CD4-positive, alpha-beta T cell treated with Interferon gamma for 1 hour (primary cell): ENCODE data around the gene PLP2.
"Not testable (repeated sequence)": the region's sequence is repeated elsewhere in the genome, so short reads cannot be mapped to it uniquely, and the experiment has no call there.

Experiments used
- DNase-seq: peaks from one replicate; pipeline ENCODE4 v3.0.0-alpha.2; 2020

Gene PLP2

GRCh38 chrX:49171752-49172279 is at the start of gene PLP2:
Gene PLP2, plus strand, starts transcription at chrX:49171898. Its CDS starts 103 bp downstream, at chrX:49172001.
- peak; percentile 68 for DNase-seq

GRCh38 chrX:49122499-49122898 is 49.2 kb upstream of the PLP2 start:
- no peak for DNase-seq

- not testable (repeated sequence) for DNase-seq
Measured at GRCh38 chrX:49127742-49128258, 43.9 kb upstream of the PLP2 start.

GRCh38 chrX:49129427-49129826 is 42.3 kb upstream of the PLP2 start:
- peak; percentile 13 for DNase-seq

- DNase-seq, result not testable (repeated sequence)
Measured at GRCh38 chrX:49132275-49132674, 39.4 kb upstream of the PLP2 start.

GRCh38 chrX:49133759-49134158 is 37.9 kb upstream of the PLP2 start:
- no peak for DNase-seq

- DNase-seq, result no peak
Measured at GRCh38 chrX:49137492-49137891, 34.2 kb upstream of the PLP2 start.

- no peak for DNase-seq
Measured at GRCh38 chrX:49139713-49140112, 32.0 kb upstream of the PLP2 start.

GRCh38 chrX:49142264-49142663 is 29.4 kb upstream of the PLP2 start:
- DNase-seq, result not testable (repeated sequence)

- not testable (repeated sequence) for DNase-seq
Measured at GRCh38 chrX:49143154-49143553, 28.5 kb upstream of the PLP2 start.

- DNase-seq, result no peak
Measured at GRCh38 chrX:49147282-49147681, 24.4 kb upstream of the PLP2 start.

GRCh38 chrX:49147936-49148335 is 23.8 kb upstream of the PLP2 start:
- no peak for DNase-seq

- DNase-seq, result not testable (repeated sequence)
Measured at GRCh38 chrX:49148390-49149100, 23.2 kb upstream of the PLP2 start.

- DNase-seq, result not testable (repeated sequence)
Measured at GRCh38 chrX:49149291-49149690, 22.4 kb upstream of the PLP2 start.

- DNase-seq, result no peak
Measured at GRCh38 chrX:49153467-49153866, 18.2 kb upstream of the PLP2 start.

GRCh38 chrX:49155243-49155899 is 16.3 kb upstream of the PLP2 start:
- DNase-seq, result peak; percentile 36

GRCh38 chrX:49155900-49156837 is 15.5 kb upstream of the PLP2 start:
- DNase-seq, result peak; percentile 88

GRCh38 chrX:49157194-49157593 is 14.5 kb upstream of the PLP2 start:
- no peak for DNase-seq

GRCh38 chrX:49160908-49161307 is 10.8 kb upstream of the PLP2 start:
- DNase-seq, result no peak

GRCh38 chrX:49161632-49162031 is 10.1 kb upstream of the PLP2 start:
- no peak for DNase-seq

GRCh38 chrX:49162620-49163019 is 9.1 kb upstream of the PLP2 start, which contains the start of gene MAGIX:
Gene MAGIX, plus strand, starts transcription at chrX:49162758. Its CDS starts 132 bp downstream, at chrX:49162890.
- no peak for DNase-seq

- peak; percentile 86 for DNase-seq
Measured at GRCh38 chrX:49163555-49164419, 7.9 kb upstream of the PLP2 start.
